K562 (cell line): Measurements from ENCODE around the gene PLEKHM1. TPM values are rescaled to one million over a fixed set of nuclear protein-coding genes. Genes with fewer than 3 reads are reported as not detected.

Experiments used
- ATAC-seq: fragments of 200-7000 bp; cut with Tn5 transposase; 3 replicates; pipeline ENCODE4 v1.9.1; 2020; ENCODE audit warnings: moderate library complexity
- BruUV-seq: library from RNA; stranded (reverse); fragments of 400-500 nt; replicated peaks from 2 replicates; lab custom pipeline; 2021; lab: Mats Ljungman, UMichigan
- CTCF ChIA-PET: fragments of 300-600 bp; formaldehyde crosslinking; extraction: SDS; loops from one replicate; lab custom pipeline; 2021; ENCODE audit warnings: low intra/inter-chr PET ratio; lab: Yijun Ruan, JAX
- POLR2A ChIA-PET: fragments of 300-600, 350-650 bp; sonication (Branson Sonifier 250); formaldehyde crosslinking; extraction: SDS; loops from one replicate; lab custom pipeline; 2021; ENCODE audit warnings: antibody characterized with exemption, inconsistent platforms; lab: Yijun Ruan, JAX
- DNase-seq, 4 experiments: peaks; one replicate each; pipeline versions ENCODE4 v3.0.0 to v3.0.0-alpha.2; 2011 to 2018; ENCODE audit warnings: low spot score in 3 of 4, mixed read lengths in 3 of 4; ENCODE audit errors: extremely low read depth in 1 of 4
- FAIRE-seq: peaks from 2 replicates; lab custom pipeline; 2011; peaks lifted over from hg19 to GRCh38; lab: Jason Lieb, UNC
- H2AFZ ChIP-seq: 2 replicates; pipeline ENCODE4 v1.6.0; 2011; ENCODE audit warnings: low read depth, low read length, control low read depth, inconsistent platforms
- H3K27ac ChIP-seq: fragments of 200-600 bp; 3 replicates; pipeline ENCODE4 v1.8.0; 2011; ENCODE audit warnings: low read depth, mild to moderate bottlenecking, control low read depth, inconsistent platforms, low read length, moderate library complexity, mixed read lengths; ENCODE audit errors: extremely low read depth
- H3K27me3 ChIP-seq, 2 experiments: fragments of 300-600 bp in 1 of 2; 2 replicates in 1 of 2; 3 replicates in 1 of 2; pipeline versions ENCODE4 v1.6.0 to v1.8.0; 2011; ENCODE audit warnings: inconsistent platforms in 2 of 2, low read length in 2 of 2, mild to moderate bottlenecking in 1 of 2, mixed read lengths in 1 of 2, moderate library complexity in 1 of 2; ENCODE audit not compliant: control insufficient read depth in 2 of 2, insufficient read depth in 2 of 2
- H3K36me3 ChIP-seq: fragments of 300-600 bp; 3 replicates; pipeline ENCODE4 v1.8.0; 2011; ENCODE audit warnings: mild to moderate bottlenecking, low read length, inconsistent platforms; ENCODE audit not compliant: control insufficient read depth, insufficient read depth
- H3K4me1 ChIP-seq, 2 experiments: fragments of 200-600 bp in 1 of 2; replicated peaks in 1 of 2; 2 replicates in 1 of 2; 3 replicates in 1 of 2; pipeline versions ENCODE4 v1.5.1 to v1.8.0; 2011; ENCODE audit warnings: inconsistent platforms in 2 of 2, low read length in 2 of 2, mild to moderate bottlenecking in 1 of 2, mixed read lengths in 1 of 2, moderate library complexity in 1 of 2; ENCODE audit not compliant: control insufficient read depth in 2 of 2, insufficient read depth in 2 of 2
- H3K4me2 ChIP-seq: 2 replicates; pipeline ENCODE4 v1.6.1; 2011; ENCODE audit warnings: low read length, control low read depth, inconsistent platforms, mixed read lengths; ENCODE audit not compliant: insufficient read depth
- H3K4me3 ChIP-seq: fragments of 200-600 bp; sonication (generic), shearing (Covaris generic); 2 replicates; pipeline ENCODE4 v1.5.1; 2016; ENCODE audit warnings: control low read depth, inconsistent platforms
- H3K79me2 ChIP-seq: fragments of 200-600 bp; 3 replicates; pipeline ENCODE4 v1.8.0; 2011; ENCODE audit warnings: low read length, inconsistent platforms; ENCODE audit not compliant: control insufficient read depth, insufficient read depth
- H3K9ac ChIP-seq, 2 experiments: 2 replicates each; pipeline versions ENCODE4 v1.6.0 to v1.6.1; 2011; ENCODE audit warnings: low read depth in 2 of 2, low read length in 2 of 2, control low read depth in 1 of 2, inconsistent platforms in 1 of 2, mild to moderate bottlenecking in 1 of 2, mixed read lengths in 1 of 2; ENCODE audit not compliant: insufficient read depth in 1 of 2
- H3K9me1 ChIP-seq: one replicate; pipeline ENCODE4 v1.6.0; 2011; ENCODE audit warnings: inconsistent platforms, mild to moderate bottlenecking, low read length, moderate library complexity; ENCODE audit not compliant: control insufficient read depth, insufficient read depth
- H3K9me3 ChIP-seq: replicated peaks from 2 replicates; pipeline ENCODE4 v1.5.1; 2011; ENCODE audit warnings: low read depth, low read length, inconsistent platforms; ENCODE audit not compliant: control insufficient read depth, insufficient read depth
- H4K20me1 ChIP-seq: replicated peaks from 2 replicates; pipeline ENCODE4 v1.6.1; 2011; ENCODE audit warnings: low read length, inconsistent platforms, mixed read lengths; ENCODE audit not compliant: control insufficient read depth, insufficient read depth
- ILF3 ChIP-seq: fragments of 450-650 bp; IDR thresholded peaks from 2 replicates; pipeline ENCODE4 v1.6.1; 2018; ENCODE audit warnings: antibody characterized with exemption, mild to moderate bottlenecking, moderate library complexity, borderline replicate concordance
- NRF1 ChIP-seq, 2 experiments: fragments of 450-650 bp; IDR thresholded peaks in 1 of 2; conservative IDR thresholded peaks in 1 of 2; 2 replicates each; pipeline ENCODE4 v1.6.1; 2014; ENCODE audit warnings: mild to moderate bottlenecking in 2 of 2
- PHF20 ChIP-seq: fragments of 450-650 bp; IDR thresholded peaks from 2 replicates; pipeline ENCODE4 v1.6.1; 2018; ENCODE audit not compliant: partially characterized antibody
- SRSF7 ChIP-seq: fragments of 200-400 bp; formaldehyde crosslinking; optimal IDR thresholded peaks from 2 replicates; pipeline ENCODE3; 2017; ENCODE audit warnings: mild to moderate bottlenecking, low read depth, low read length
- ZNF830 ChIP-seq: fragments of 250-450 bp; sonication (Bioruptor Pico); IDR thresholded peaks from 2 replicates; pipeline ENCODE4 v1.5.0; 2021; ENCODE audit warnings: mild to moderate bottlenecking
- WGBS: fragments of 100-300 bp; shearing (Covaris generic); methylation state at CpG from one replicate; pipeline ENCODE4 v1.1.6; 2016; ENCODE audit warnings: low coverage, mixed read lengths; ENCODE audit not compliant: insufficient coverage; ENCODE audit errors: missing lambda C conversion rate; 5-methylcytosine and 5-hydroxymethylcytosine counted together
- in situ Hi-C: fragments of 300-500 bp; cut with MboI; formaldehyde crosslinking; loops from 4 replicates; pipeline ENCODE4 v1.15.0; 2018; ENCODE audit warnings: inconsistent platforms, mixed read lengths
- intact Hi-C: fragments of 100-400 bp; cut with micrococcal nuclease; formaldehyde crosslinking; loops from 2 replicates; pipeline ENCODE4 v1.14.2; 2022
- polyA plus RNA-seq, 8 experiments: library from polyadenylated mRNA; depleted of rRNA in 4 of 8; stranded (reverse) in 5 of 8; unstranded in 3 of 8; fragments of >200 nt; fragmentation: Nextera tagmentation in 2 of 8; fragmentation: Illumina TruSeq in 1 of 8; extraction: Ambion mirVana in 2 of 8; extraction: Trizol in 1 of 8; gene quantifications; 2 replicates each; pipeline versions ENCODE4 v1.2.1 to v1.2.3, GENCODE V29; 2011 to 2014; ENCODE audit warnings: inconsistent platforms in 1 of 8, missing spikeins in 1 of 8
- total RNA-seq, 7 experiments: library from RNA; depleted of rRNA in 6 of 7; stranded (reverse); fragments of >200 nt in 6 of 7; fragmentation: Illumina TruSeq in 2 of 7; extraction: Trizol in 2 of 7; gene quantifications; 2 replicates each; pipeline versions ENCODE4 v1.2.1 to v1.2.3, GENCODE V29; 2011 to 2021; ENCODE audit warnings: low replicate concordance in 1 of 7
- TF ChIP-seq, protein P1 (sequence below): sonication (generic); formaldehyde crosslinking; IDR thresholded peaks from 2 replicates; pipeline ENCODE4 v1.9.0; 2022; ENCODE audit warnings: mild to moderate bottlenecking, missing genetic modification reagents

PLEKHM1 gene
- total and polyA plus RNA-seq, 9 of the 15 experiments (the other 6 are each of a cell fraction or from before 2014, with no cell fraction given), result 0.13 to 23.3 (median 5.7) TPM

DNA sequence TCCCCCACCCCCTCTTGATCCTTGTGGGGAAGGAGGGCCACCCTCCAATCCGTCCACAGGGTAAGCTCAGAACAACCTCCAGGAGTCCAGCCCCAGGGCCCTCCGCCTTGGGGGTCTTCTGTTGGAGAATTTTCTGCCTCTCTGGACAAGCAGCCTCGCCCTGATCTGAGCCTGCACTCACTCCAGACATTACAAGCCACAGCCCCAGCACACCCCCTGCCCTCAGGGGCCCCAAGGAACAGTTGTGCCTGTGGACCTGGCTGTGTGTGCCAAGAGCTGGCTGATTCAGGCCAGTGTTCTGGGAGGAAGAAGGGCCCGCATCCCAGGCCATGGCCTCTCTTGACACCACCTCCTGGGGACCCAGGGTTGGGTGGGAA, 57.4 kb downstream of the PLEKHM1 start:
- no peaks in the 10 kb centered on the region for H3K9me1 ChIP-seq
- CTCF ChIA-PET, result no interaction called here
- BruUV-seq, result no TSS peak
- H3K9me3 ChIP-seq, result no peaks in the 10 kb centered on the region
- H3K4me3 ChIP-seq, result no peak overlapping the region
- no peaks in the 10 kb centered on the region for H3K27me3 ChIP-seq
- ATAC-seq (no peak), DNase-seq (no peak)
- H3K9ac ChIP-seq, result no peak overlapping the region
- in situ Hi-C loops (loop anchor here (25.0 kb wide), 1 partner anchor 1079 kb away; the partner anchor contains the start of gene LRRC37A2), intact Hi-C loops (no loop called here)
- H3K36me3 ChIP-seq, result no peaks in the 10 kb centered on the region
- no peak overlapping the region for H3K27ac ChIP-seq
- no peak overlapping the region for H3K4me2 ChIP-seq
- WGBS, result 58% methylated on average over 4 of the region's 4 CpGs
- no peak overlapping the region for H2AFZ ChIP-seq
- no peaks in the 10 kb centered on the region for H3K79me2 ChIP-seq
- TF ChIP-seq, protein P1, sequence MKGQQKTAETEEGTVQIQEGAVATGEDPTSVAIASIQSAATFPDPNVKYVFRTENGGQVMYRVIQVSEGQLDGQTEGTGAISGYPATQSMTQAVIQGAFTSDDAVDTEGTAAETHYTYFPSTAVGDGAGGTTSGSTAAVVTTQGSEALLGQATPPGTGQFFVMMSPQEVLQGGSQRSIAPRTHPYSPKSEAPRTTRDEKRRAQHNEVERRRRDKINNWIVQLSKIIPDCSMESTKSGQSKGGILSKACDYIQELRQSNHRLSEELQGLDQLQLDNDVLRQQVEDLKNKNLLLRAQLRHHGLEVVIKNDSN (CRISPR knock-in tag), result no peak
- TF ChIP-seq ZNF830 (CRISPR knock-in tag) (no peak), SRSF7 (no peak), NRF1 (conservative IDR thresholded peaks at IDR 0.05 in 1 of 2, IDR thresholded peaks at IDR 0.05 in 1 of 2) (no peak), ILF3 (no peak), PHF20 (no peak)
- TF ChIP-seq, all 486 proteins: peak for 0
- H3K4me1 ChIP-seq, result peaks cover 0 to 48% of the 10 kb centered on the region in 2 experiments; a peak in 3 of 5 replicates
- FAIRE-seq, result no peak
- H4K20me1 ChIP-seq, result no peaks in the 10 kb centered on the region
- POLR2A ChIA-PET, result no interaction called here
